LNCAP (cell line): ENCODE data around the gene CFI.

Experiments used
- TF ChIP-seq, protein P1 (sequence below): fragments of 450-650 bp; IDR thresholded peaks from 2 replicates; pipeline ENCODE4 v1.5.1; 2017; ENCODE audit warnings: mild to moderate bottlenecking

The CFI gene

GRCh38 chr4:109718759-109719158 lies 83.0 kb downstream of the CFI start:
- TF ChIP-seq, protein P1, sequence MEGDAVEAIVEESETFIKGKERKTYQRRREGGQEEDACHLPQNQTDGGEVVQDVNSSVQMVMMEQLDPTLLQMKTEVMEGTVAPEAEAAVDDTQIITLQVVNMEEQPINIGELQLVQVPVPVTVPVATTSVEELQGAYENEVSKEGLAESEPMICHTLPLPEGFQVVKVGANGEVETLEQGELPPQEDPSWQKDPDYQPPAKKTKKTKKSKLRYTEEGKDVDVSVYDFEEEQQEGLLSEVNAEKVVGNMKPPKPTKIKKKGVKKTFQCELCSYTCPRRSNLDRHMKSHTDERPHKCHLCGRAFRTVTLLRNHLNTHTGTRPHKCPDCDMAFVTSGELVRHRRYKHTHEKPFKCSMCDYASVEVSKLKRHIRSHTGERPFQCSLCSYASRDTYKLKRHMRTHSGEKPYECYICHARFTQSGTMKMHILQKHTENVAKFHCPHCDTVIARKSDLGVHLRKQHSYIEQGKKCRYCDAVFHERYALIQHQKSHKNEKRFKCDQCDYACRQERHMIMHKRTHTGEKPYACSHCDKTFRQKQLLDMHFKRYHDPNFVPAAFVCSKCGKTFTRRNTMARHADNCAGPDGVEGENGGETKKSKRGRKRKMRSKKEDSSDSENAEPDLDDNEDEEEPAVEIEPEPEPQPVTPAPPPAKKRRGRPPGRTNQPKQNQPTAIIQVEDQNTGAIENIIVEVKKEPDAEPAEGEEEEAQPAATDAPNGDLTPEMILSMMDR, result no peak

- TF ChIP-seq, protein P1, result no peak
Observed at GRCh38 chr4:109713500-109713899, 88.3 kb downstream of the CFI start.

- TF ChIP-seq, protein P1, result no peak
Observed at GRCh38 chr4:109708990-109709389, 92.8 kb downstream of the CFI start.

DNA sequence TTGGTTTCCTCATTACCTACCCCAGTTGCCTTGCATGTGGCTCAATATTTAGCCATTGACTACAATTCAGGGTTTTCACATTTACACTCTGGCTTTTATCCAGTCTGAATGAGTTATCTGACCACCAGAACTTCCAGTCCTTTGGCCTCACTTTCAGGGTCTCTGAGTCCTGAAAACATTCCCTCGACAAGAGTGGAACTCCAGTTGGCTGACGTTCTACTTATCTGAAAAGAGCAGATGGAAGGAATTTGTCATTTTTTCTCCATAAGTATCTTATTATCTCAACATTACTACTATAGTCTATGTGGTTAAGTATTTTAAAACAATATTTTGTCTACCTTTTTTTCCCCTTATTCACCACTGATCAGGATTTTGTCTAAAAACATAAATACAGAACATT lies 93.4 kb downstream of the CFI start:
- TF ChIP-seq, protein P1, result no peak

DNA sequence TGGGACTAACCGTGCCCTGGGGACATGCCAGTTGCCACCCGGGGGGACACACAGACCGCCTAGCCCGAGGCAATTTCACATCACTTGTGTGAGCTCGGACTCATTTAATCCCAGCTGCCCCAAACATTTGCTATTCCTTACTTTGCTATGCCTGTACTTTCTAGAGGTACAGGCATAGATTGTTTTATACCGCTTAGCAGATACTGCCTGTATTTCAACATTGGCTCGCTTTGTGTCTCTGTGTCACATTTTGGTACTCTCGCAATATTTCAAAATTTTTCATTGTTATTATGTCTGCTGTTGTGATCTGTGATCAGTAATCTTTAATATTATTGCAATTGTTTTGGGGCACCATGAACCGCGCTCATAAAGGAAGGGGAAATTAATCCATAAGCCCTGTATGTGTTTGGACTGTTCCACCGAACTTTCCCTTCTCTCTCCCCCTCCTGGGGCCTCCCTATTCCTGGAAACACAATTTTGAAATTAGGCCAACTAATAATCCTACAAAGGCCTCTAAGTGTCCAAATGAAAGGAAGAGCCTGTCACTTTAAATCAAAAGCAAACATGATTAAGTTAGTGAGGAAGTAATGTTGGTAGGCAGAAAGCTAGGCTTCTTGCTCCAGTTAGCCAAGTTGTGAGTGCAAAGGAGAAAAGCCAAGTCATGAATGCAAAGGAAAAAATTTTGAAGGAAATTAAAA lies 98.0 kb downstream of the CFI start:
- TF ChIP-seq, protein P1, result no peak

DNA sequence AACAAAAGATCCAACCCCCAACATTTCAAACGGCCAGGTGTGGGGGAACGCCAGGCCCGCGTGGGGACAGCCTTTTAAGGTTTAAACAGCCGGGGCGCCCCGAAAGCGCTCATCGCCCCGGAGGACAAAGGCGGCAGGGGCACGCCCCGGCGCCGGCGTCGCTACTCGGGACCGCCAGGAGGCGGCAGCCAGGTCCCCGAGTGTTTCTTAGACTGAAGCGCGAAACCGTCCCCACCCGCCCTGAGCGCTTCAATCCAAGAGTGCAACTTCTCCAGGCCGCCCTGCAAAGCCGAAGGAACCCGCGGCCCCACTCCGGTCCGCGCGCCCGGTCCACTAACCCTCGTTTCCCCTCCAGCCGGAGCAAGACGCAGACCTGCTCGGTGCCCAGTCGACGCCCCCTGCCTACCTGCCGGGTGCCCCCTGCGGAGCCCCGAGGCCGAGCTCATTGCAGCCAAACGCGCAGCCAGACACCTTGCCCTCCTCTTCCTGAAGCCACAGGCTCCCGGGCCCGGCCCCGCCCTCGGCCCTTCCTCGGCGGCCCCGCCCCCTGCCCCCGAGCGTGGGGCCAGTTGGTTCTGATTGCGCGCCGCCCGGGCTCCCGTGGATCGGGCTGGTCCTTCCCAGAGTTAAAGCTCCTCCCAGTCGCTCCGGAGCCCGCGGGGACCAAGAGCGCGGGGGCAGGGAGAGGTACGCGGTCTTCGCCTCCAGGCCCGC lies 98.7 kb downstream of the CFI start, which contains the start of gene CASP6:
Gene CASP6, minus strand, starts transcription at position 496 of the 714 bp plus-strand sequence. Its CDS starts 50 bp downstream, at position 446.
- TF ChIP-seq, protein P1, result peak; percentile 54

- TF ChIP-seq, protein P1, result no peak
Observed at GRCh38 chr4:109701566-109702410, 100.0 kb downstream of the CFI start.
